ENCODE data around the gene CCDC68.

CCDC68 gene

DNA sequence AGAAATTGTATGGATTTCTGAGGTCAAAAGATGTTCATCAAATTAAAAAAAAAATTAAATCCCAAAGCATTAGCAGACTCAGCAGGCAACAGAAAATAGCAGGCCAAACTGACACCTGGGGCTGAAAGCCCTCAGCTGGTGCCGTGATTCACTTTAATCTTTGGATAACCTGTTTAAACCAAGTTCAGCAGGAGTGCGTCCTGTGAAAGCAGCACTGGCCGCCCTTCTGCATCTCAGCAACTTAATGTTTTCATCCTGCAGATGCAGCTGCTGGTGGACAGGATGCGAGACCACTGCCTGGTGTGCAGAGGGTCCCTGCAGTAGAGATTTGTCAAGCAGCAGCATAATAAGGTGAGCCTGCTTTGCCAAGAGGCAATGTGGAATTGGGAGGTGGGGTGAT is 41.2 kb downstream of the CCDC68 start:
- Mint-ChIP-seq H3K4me3 (no peak overlapping the region), H3K9me3 (no peaks in the 10 kb centered on the region), H3K27me3 (ENCODE audit: low read depth) (no peaks in the 10 kb centered on the region), H3K36me3 (ENCODE audit: low read depth) (no peaks in the 10 kb centered on the region), H3K27ac (no peak overlapping the region), H3K4me1 (ENCODE audit: low read depth) (no peaks in the 10 kb centered on the region)

DNA sequence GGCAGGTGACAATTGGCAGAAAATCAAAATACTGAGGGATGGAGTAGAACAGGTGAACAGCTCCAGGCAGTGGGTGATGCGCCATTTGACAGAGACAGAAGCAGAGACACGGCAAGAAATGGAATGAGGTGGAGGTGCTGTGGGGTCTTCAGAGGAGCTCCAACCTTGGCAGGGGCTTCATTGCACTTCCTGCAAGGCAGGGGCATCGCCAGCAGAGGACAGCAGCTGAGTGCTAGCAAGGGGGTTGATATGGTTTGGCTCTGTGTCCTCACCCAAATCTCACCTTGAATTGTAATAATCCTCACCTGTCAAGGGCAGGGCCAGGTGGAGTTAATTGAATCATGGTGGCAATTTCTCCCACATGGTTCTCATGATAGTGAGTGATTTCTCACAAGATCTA is 42.8 kb downstream of the CCDC68 start:
- Mint-ChIP-seq H3K4me1 (ENCODE audit: low read depth) (no peaks in the 10 kb centered on the region), H3K9me3 (no peaks in the 10 kb centered on the region), H3K27ac (no peak overlapping the region), H3K27me3 (ENCODE audit: low read depth) (no peaks in the 10 kb centered on the region), H3K36me3 (ENCODE audit: low read depth) (no peaks in the 10 kb centered on the region), H3K4me3 (no peak overlapping the region)

DNA sequence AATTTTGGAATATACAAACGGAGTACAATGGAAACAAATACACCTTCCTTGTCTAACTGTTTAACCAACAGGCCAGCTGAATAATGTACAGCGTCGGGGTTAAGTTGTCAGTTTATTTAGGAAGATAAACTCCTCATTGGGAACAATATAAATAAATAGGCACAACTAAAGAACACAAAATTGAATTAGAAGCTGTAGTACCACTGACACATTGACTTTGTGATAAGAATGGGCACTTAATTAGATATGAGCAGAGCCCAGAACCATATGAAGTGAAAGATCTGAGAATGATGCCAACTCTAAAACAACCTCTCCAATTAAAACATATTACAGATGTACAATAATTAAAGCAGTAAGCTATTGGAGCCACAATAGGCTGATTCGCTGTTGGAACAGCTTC is 44.4 kb downstream of the CCDC68 start:
- H3K4me1 Mint-ChIP-seq (ENCODE audit: low read depth) = no peaks in the 10 kb centered on the region
- H3K27ac Mint-ChIP-seq = no peak overlapping the region
- no peaks in the 10 kb centered on the region for H3K27me3 Mint-ChIP-seq (ENCODE audit: low read depth)
- no peak overlapping the region for H3K4me3 Mint-ChIP-seq
- H3K9me3 Mint-ChIP-seq = no peaks in the 10 kb centered on the region
- no peaks in the 10 kb centered on the region for H3K36me3 Mint-ChIP-seq (ENCODE audit: low read depth)

DNA sequence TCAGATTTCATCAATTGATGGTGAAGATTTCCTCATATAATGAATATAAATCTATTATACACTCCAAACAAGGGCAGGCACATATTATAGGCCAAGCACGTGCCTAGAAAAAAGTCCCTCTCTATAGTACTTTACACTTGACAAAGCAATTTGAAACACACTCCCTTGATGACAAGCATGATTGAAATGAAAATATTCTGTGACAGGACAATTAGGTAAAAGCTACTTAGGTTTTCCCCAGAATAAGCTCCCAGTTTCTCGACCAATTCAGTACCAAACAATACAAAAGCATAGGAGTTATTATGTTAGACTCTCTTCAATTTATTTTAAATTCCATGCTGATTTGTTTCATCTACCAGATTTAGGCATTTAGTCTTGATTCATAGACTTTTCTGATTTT is 47.7 kb downstream of the CCDC68 start:
- Mint-ChIP-seq H3K4me3 (no peak overlapping the region), H3K4me1 (ENCODE audit: low read depth) (no peaks in the 10 kb centered on the region), H3K36me3 (ENCODE audit: low read depth) (no peaks in the 10 kb centered on the region), H3K27ac (no peak overlapping the region), H3K9me3 (no peaks in the 10 kb centered on the region), H3K27me3 (ENCODE audit: low read depth) (peaks cover 2% of the 10 kb centered on the region)

DNA sequence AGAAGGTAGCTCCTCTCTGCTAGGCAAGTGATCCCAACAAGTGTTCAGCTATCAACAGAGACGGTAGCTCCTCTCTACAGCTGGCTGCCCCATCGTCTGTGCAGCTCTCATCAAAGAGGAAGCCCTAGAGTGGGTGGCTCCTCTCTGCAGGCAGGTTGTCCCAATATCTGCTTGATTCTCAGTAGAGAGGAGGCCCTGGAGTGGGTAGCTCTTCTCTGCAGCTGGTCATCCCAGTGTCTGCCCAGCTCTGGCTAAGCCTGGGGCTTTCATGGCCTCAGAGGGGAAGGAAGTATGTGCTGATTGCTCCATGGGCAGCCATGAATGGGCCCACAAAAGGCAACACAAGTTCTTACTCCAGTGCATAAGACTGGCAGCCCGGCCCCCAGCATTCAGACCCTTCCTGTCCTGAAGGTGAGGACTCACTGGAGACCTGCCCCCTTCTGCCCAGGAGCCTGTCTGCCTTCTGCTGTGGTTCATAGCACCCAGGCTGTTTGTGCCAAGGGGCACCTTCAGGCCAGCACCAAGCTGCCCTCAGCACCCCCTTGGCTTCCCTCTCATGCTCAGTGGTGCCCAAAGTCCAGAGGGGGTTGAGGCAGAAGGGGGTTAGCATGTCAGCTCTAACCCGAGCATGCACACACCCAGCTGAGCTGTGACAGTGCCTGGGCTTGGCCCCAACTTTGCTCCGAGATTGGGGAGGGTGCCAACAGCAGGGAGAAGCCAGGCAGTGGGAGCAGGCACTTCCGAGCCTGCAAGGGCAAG is 48.9 kb downstream of the CCDC68 start:
- Mint-ChIP-seq H3K4me3 (no peak overlapping the region), H3K9me3 (no peaks in the 10 kb centered on the region), H3K27me3 (ENCODE audit: low read depth) (peaks cover 3% of the 10 kb centered on the region), H3K4me1 (ENCODE audit: low read depth) (no peaks in the 10 kb centered on the region), H3K36me3 (ENCODE audit: low read depth) (no peaks in the 10 kb centered on the region), H3K27ac (no peak overlapping the region)

DNA sequence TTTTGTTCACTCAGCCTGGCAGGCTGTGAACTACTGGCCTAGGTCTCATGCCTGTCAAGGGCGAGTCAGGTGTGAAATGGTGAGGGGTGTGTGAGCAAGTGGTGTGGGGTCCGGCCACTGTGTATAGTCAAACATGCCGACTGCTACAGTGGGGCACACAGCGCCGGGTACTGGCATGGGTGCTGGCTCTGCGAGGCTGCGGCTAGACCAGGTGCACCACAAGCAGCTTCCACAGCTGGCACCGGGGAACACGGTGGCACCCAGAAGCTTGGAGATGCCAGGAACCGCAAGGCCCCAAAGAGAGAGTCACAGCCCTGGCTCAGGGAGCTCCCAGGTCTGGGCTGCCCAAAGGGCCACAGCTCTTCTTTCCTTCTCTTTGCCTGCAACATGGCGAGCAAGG is 49.7 kb downstream of the CCDC68 start:
- H3K27ac Mint-ChIP-seq = no peak overlapping the region
- H3K27me3 Mint-ChIP-seq (ENCODE audit: low read depth) = peaks cover 3% of the 10 kb centered on the region
- no peaks in the 10 kb centered on the region for H3K36me3 Mint-ChIP-seq (ENCODE audit: low read depth)
- H3K4me3 Mint-ChIP-seq = no peak overlapping the region
- H3K4me1 Mint-ChIP-seq (ENCODE audit: low read depth) = no peaks in the 10 kb centered on the region
- no peaks in the 10 kb centered on the region for H3K9me3 Mint-ChIP-seq

DNA sequence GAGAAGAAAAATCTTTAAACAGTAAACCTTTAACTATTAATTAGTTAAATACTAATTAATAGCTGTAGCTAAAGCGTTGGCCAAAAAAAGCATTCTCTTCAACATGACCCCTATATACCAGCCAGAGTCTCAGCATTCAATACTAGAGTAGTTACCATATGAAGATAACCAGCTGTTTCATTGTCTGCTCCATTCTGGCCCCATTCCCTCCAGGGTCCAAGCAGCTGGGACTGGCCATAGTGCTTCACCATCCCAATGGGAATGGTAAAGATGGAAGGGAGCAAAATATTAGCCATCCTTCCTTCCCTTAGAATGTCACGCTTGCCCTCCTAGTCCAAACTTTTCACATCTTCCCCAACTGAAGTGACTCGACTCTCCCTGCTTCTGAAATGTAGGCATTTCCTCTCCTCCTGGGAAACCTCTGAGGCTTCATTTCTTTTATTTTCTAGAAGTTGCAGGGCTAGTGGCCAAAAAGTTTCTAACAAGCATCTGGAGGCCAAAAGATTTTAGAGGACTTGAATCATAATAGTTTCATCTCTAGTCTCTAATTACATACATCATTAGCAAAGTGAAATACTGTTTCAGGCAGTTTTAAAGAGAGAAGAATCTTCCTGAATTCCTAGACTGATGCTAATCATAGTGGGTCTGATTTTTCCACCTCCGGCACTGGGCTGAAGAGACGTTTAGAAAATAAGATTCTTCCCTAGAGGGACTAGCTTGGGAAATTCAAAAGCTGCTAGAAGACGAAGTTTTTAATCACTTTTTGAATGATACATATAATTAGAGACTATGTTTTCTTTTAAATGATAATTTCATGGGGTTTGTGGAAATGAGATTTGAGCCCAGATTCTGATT is 52.7 kb downstream of the CCDC68 start:
- Mint-ChIP-seq H3K36me3 (ENCODE audit: low read depth) (no peaks in the 10 kb centered on the region), H3K9me3 (no peaks in the 10 kb centered on the region)

DNA sequence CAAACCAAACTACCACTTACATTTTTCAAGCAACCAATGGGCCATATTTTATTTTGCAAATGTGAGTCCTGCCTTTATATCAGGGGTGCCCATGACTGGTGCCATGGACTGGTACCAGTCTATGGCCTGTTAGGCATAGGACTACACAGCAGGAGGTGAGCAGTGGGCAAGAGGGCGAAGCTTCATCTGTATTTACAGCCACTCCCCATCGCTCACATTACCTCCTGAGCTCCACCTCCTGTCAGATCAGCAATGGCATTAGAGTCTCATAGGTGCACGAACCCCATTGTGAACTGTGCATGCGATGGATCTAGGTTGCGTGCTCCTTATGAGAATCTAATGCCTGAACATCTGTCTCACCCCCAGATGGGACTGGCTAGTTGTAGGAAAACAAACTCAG is 53.6 kb downstream of the CCDC68 start:
- Mint-ChIP-seq H3K4me1 (ENCODE audit: low read depth) (no peaks in the 10 kb centered on the region), H3K4me3 (no peak overlapping the region), H3K27ac (no peak overlapping the region), H3K9me3 (no peaks in the 10 kb centered on the region), H3K36me3 (ENCODE audit: low read depth) (no peaks in the 10 kb centered on the region), H3K27me3 (ENCODE audit: low read depth) (peaks cover 3% of the 10 kb centered on the region)

More for the DNA sequence above, 52.7 kb downstream of the CCDC68 start:
- no peak overlapping the region for H3K4me3 Mint-ChIP-seq
- peaks cover 3% of the 10 kb centered on the region for H3K27me3 Mint-ChIP-seq (ENCODE audit: low read depth)
- no peak overlapping the region for H3K27ac Mint-ChIP-seq
- no peaks in the 10 kb centered on the region for H3K4me1 Mint-ChIP-seq (ENCODE audit: low read depth)

DNA sequence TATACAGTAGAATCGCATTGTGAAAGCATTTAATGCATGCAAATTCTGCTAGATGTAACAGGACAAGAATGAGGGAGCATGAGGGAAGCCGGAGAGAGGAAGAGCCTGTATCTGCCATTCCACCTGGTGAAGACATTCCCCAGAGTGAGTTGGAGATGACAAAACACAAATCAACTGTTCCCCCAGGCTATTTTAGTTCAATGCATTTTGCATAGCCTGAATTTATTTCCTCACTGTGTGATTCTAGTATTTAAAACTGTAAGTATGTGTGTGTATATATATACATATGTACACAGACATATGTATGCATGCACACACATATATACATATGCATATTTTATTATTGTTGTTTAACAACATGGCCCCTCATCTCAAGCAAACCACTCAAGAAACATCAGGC is 54.7 kb downstream of the CCDC68 start:
- Mint-ChIP-seq H3K4me1 (ENCODE audit: low read depth) (no peaks in the 10 kb centered on the region), H3K27ac (no peak overlapping the region)

DNA sequence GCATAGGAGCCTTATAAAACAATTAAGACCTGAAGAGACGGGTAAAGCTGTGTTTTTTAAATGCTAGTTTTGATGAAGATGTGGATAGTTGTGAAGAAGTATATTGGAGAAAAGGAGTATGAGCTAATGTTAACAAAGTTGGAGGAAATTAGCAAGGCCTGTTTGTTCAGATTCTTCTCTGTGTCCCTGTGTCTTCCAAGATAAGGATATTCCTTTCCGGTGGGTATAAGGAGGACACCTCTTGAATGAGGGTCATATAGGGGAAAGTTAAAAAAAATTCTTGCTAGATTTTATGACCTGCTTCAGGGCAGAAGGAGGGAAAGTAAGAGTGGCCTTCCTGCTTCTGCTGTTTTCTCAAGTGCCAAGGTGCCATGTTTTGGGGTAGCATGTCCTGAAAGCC is 59.0 kb downstream of the CCDC68 start:
- Mint-ChIP-seq H3K9me3 (no peaks in the 10 kb centered on the region), H3K4me3 (no peak overlapping the region), H3K36me3 (ENCODE audit: low read depth) (no peaks in the 10 kb centered on the region), H3K4me1 (ENCODE audit: low read depth) (no peaks in the 10 kb centered on the region), H3K27ac (no peak overlapping the region), H3K27me3 (ENCODE audit: low read depth) (no peaks in the 10 kb centered on the region)

More for the DNA sequence above, 54.7 kb downstream of the CCDC68 start:
- H3K9me3 Mint-ChIP-seq = no peaks in the 10 kb centered on the region
- no peaks in the 10 kb centered on the region for H3K36me3 Mint-ChIP-seq (ENCODE audit: low read depth)
- peaks cover 3% of the 10 kb centered on the region for H3K27me3 Mint-ChIP-seq (ENCODE audit: low read depth)
- H3K4me3 Mint-ChIP-seq = no peak overlapping the region

DNA sequence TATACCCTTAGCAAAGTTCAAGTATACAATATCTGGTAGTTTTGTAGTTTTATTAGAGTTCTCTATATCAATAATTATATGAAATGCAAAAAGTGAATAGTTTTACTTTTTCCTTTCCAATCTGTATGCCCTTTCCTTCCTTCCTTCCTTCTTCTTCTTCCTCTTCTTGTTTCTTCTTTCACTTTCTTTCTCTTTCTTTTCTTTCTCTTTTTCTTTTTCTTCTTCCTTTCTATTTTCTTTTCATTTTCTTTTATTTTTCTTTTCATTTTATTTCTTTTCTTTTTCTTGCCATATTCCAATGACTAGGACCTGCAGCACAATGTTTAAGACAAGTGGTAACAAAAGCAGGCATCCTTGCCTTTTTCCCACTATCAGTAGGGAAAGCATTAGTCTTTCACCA is 59.8 kb downstream of the CCDC68 start:
- H3K9me3 Mint-ChIP-seq = no peaks in the 10 kb centered on the region
- no peaks in the 10 kb centered on the region for H3K36me3 Mint-ChIP-seq (ENCODE audit: low read depth)
- no peak overlapping the region for H3K27ac Mint-ChIP-seq
- no peaks in the 10 kb centered on the region for H3K4me1 Mint-ChIP-seq (ENCODE audit: low read depth)
- H3K4me3 Mint-ChIP-seq = no peak overlapping the region
- no peaks in the 10 kb centered on the region for H3K27me3 Mint-ChIP-seq (ENCODE audit: low read depth)

DNA sequence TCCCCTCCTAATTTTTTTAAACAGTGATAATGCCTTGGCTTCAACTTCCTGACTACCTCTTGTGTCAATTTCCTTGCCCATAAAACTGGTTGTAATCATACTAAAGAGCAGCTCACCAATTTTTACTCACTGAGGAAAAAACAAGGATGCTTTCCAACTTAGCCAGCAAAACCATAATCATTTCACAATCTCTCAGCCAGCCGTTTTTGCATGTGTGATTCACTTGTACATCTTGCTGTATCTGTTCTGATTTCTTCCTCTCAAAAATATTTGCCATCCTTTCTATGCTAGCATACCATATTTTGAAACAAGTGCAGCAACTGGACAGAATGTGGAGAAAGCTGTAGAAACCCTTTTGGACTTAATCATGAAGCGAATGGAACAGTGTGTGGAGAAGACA is 70.3 kb downstream of the CCDC68 start:
- Mint-ChIP-seq H3K27ac (no peak overlapping the region), H3K9me3 (no peaks in the 10 kb centered on the region), H3K4me1 (ENCODE audit: low read depth) (no peaks in the 10 kb centered on the region), H3K27me3 (ENCODE audit: low read depth) (no peaks in the 10 kb centered on the region), H3K36me3 (ENCODE audit: low read depth) (no peaks in the 10 kb centered on the region), H3K4me3 (no peak overlapping the region)

DNA sequence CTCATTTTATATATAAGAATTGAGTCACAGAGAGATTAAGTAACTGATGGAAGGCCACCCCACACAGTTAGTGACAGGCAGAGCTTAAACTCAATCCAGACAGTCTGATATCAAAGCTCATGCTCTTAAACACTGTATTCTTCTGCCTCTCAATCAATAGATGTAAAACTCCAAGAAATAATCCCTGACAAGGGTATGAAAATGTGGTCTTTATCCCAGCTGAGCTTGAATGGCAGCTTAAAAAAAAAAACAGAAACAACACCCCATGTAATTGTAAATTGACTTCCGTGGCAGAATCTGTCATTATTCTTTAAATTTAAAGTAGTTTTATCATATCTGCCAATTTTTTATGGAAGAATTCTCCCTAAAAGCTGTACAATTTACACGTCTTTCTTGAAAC is 70.9 kb downstream of the CCDC68 start:
- no peaks in the 10 kb centered on the region for H3K9me3 Mint-ChIP-seq
- no peaks in the 10 kb centered on the region for H3K36me3 Mint-ChIP-seq (ENCODE audit: low read depth)
- no peak overlapping the region for H3K4me3 Mint-ChIP-seq
- H3K4me1 Mint-ChIP-seq (ENCODE audit: low read depth) = no peaks in the 10 kb centered on the region
- H3K27ac Mint-ChIP-seq = no peak overlapping the region
- H3K27me3 Mint-ChIP-seq (ENCODE audit: low read depth) = no peaks in the 10 kb centered on the region

DNA sequence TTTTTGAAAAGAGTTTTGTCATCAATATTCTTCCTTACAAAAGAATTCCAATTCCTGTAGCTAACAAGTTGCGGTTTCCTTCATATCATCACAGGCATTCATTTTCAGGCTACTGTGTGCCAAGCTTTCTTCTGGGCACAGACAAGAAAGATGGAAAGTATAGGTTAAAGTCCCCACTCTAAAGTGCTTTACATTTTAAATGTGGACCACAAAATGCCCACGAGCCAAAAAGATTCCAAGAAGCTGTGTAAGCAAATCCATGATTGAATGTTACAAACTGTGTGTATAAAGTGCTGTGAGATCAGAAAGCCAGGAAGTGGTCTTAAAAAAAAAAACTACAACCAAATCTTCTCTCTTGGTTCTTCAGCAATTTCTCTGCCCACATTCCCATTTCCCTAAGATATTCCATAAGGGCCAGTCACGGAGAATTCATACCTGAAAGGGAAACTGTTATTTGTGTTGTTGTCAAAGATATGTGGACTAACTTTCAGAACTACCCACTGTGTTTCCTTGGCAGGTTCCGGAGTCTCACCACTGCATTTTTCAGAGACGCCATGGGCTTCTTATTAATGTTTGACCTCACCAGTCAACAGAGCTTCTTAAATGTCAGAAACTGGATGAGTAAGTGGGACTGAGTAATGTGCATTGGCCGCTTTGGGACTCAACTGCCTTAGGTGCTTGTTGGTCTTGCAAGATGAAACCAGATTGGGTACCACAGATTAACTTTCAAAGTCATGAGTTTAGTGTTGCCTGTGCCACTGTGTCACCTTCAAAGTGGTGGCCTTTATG is 75.3 kb downstream of the CCDC68 start:
- H3K36me3 Mint-ChIP-seq (ENCODE audit: low read depth) = no peaks in the 10 kb centered on the region
- no peak overlapping the region for H3K27ac Mint-ChIP-seq
- no peaks in the 10 kb centered on the region for H3K4me1 Mint-ChIP-seq (ENCODE audit: low read depth)

More for the DNA sequence above, 75.3 kb downstream of the CCDC68 start:
- H3K4me3 Mint-ChIP-seq = no peak overlapping the region
- no peaks in the 10 kb centered on the region for H3K9me3 Mint-ChIP-seq
- peaks cover 4% of the 10 kb centered on the region for H3K27me3 Mint-ChIP-seq (ENCODE audit: low read depth)

Measured in T-helper 1 cell treated with Interleukin-12 subunit alpha and Interleukin-12 subunit beta and Interleukin-4 antibody, amounts not matched to agents 30 μg/mL and 1 μg/mL, for 36 hours (primary cell).